GM12875 (cell line): ENCODE results near the gene MTMR1.

ENCODE experiments used
- H3K4me3 ChIP-seq: one replicate; pipeline ENCODE4 v1.5.1; 2011; ENCODE audit warnings: low read depth, low read length, control low read depth
- CTCF ChIP-seq: IDR thresholded peaks from 2 replicates; pipeline ENCODE4 v1.5.1; 2011; ENCODE audit warnings: low read depth, mild to moderate bottlenecking, control low read depth, inconsistent platforms, low read length, moderate library complexity, borderline replicate concordance; ENCODE audit not compliant: insufficient read depth

The MTMR1 gene

GRCh38 chrX:150692831-150693724 lies at the start of gene MTMR1:
TSS of gene MTMR1 (plus strand) at chrX:150693396. CDS start at chrX:150693531, 135 bp downstream.
- peak within 1 kb of the TSS; percentile 57 for H3K4me3 ChIP-seq
- no peak for TF ChIP-seq CTCF

- no peak for TF ChIP-seq CTCF
- H3K4me3 ChIP-seq = no peak overlapping the region
These were observed 49.2 kb upstream of the MTMR1 start for GRCh38 chrX:150643958-150644357.

- TF ChIP-seq CTCF = no peak
- H3K4me3 ChIP-seq = no peak overlapping the region
These were observed 48.8 kb upstream of the MTMR1 start for GRCh38 chrX:150644422-150644821.

- H3K4me3 ChIP-seq = no peak overlapping the region
- no peak for TF ChIP-seq CTCF
These were observed 45.9 kb upstream of the MTMR1 start for GRCh38 chrX:150647331-150647730.

GRCh38 chrX:150648296-150648940 lies 44.8 kb upstream of the MTMR1 start:
- H3K4me3 ChIP-seq = no peak overlapping the region
- no peak for TF ChIP-seq CTCF

- no peak overlapping the region for H3K4me3 ChIP-seq
- no peak for TF ChIP-seq CTCF
These were observed 43.9 kb upstream of the MTMR1 start for GRCh38 chrX:150649096-150649870.

- TF ChIP-seq CTCF = no peak
- H3K4me3 ChIP-seq = no peak overlapping the region
These were observed 41.3 kb upstream of the MTMR1 start for GRCh38 chrX:150651906-150652305.
